Fibroblast of the conjunctiva (primary cell): ENCODE data around the gene RPAP2.
A peak's percentile ranks its signal among the peaks of the same experiment; 100 is the strongest.
"Not testable (repeated sequence)": the region's sequence is repeated elsewhere in the genome, so short reads cannot be mapped to it uniquely, and the experiment has no call there.

Source experiments
- DNase-seq: peaks from one replicate; pipeline ENCODE4 v3.0.0-alpha.2; 2010; ENCODE audit warnings: low read depth

RPAP2 gene

DNA sequence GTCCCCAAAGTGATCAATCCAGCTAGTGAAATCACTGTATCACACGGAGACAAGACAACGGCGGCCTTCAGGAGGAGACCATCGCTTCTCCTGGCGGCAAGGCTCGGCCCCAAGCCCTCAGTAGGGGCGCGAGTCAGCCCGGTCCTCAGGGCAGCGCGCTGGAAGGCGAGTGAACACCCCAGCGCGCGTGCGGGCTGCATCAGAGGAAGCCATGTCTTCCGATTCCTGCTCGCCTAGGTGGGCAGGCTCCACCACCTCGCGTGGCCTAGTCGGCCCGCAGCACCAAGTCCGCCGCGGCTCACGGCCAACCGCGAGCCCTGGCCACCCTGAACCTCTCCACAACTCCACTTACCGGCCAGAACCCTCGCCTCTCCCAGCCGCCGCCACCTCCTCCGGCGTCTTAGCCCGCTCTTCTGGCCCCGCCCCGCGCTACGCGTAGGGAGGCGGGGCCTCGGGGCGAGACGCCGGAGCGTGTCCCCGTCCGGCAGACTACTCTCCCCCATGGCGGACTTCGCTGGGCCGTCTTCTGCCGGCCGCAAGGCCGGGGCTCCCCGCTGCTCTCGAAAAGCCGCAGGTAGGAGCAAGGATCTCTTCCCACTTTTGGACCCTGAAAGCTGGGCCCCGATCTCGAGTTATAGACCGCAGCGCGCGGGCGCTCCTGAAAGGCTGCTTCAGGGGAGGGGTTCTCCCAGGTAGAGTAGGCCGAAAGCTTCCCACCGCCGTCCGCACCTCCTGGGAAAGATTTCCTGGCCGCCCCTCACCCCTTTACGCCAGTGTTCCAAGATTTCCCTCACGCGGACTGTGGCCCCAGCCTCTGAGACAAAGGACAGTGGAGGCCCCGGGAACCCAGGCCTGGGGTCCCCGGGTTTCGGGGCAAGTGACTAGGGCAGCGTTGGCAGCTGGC lies at the start of gene RPAP2, which contains the start of gene GLMN:
Gene RPAP2, plus strand, starts transcription at position 487 of the 904 bp plus-strand sequence. Its CDS starts 15 bp downstream, at position 502.
Gene GLMN, minus strand, starts transcription at position 415 of the 904 bp plus-strand sequence. CDS start 988 bp downstream, outside the sequence.
- DNase-seq: peak; percentile 74

DNA sequence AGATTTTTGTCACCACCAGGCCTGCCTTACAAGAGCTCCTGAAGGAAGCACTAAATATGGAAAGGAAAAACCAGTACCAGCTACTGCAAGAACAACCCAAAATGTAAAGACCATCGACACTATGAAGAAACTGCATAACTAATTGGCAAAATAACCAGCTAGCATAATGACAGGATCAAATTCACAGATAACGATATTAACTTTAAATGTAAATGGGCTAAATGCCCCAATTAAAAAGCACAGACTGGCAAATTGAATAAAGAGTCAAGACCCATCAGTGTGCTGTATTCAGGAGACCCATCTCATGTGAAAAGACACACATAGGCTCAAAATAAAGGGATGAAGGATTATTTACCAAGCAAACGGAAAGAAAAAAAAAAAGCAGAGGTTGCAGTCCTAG lies 44.1 kb upstream of the RPAP2 start:
- DNase-seq: not testable (repeated sequence)

DNA sequence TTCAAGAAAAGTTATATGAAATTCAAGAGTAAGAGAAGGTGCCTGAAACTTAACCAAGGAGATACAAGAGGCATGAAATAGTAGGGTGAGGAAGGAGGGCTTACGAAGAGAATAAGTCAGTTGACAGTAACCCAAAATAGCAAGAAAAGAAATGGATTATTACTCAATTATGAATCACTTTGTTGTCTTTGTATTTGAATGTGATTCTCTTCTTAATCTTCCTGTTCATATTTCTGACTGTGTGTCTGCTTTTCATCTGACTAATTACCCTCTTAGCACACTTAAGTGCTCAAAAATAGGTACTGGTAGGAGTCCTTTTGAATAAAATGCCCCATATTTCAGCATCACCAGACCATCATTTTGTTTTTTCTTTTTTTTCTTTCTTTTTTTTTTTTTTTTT lies 39.5 kb upstream of the RPAP2 start:
- no peak for DNase-seq

DNA sequence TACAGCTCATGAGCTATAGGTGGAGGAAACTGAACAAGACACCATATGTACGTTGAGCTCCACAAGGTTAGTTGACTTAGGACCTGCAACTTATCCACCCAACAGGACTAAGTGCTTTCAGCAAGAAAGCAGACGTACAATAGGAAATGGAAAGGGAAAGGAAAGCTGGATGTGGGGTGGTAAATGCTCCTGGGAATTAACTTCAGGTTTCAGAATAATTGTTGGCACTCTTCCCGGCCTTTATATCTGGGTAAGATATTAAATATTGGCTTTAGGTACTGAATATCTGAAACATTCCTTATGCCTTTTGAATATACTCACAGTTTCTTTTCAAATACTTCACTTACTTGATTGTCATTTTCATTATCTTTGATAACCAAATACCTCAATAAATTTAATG lies 36.3 kb upstream of the RPAP2 start:
- no peak for DNase-seq

DNA sequence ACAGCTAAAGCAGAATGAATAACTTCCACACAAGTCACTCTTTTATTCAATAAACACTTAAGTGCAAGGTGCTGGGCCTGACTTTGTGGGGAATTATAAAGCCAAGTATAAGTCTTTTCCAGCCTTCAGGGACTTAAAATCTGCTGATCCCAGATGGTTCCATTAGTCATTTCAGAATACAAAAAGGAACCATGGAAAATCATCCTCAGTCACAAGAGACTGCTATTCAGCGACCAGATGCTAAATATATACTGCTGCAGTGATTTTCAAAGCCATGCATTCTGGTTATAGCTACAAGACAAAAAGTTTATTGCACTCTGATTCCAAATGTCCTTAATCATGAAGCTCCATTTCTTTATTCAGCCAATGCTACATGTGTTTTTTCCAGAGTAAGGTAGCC lies 25.8 kb upstream of the RPAP2 start:
- no peak for DNase-seq

DNA sequence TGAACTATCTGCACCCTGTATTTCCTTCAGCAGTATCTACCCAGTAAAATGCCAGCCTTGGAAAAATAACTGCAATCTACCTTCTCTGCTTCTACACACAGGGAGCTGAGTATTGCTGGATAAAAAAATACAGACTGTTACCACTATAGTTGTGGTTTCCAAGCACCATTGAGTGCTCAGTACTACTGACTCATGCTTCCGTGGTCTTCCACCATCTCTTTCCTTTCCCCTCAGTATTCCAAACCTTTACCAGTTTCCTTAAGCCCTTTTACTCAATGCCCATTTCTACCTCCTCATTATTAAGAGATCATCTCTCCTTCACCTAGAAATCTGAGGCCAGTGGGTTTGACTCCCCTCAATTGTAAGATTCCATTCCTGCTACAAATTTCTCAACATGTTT lies 23.9 kb upstream of the RPAP2 start:
- DNase-seq: no peak

DNA sequence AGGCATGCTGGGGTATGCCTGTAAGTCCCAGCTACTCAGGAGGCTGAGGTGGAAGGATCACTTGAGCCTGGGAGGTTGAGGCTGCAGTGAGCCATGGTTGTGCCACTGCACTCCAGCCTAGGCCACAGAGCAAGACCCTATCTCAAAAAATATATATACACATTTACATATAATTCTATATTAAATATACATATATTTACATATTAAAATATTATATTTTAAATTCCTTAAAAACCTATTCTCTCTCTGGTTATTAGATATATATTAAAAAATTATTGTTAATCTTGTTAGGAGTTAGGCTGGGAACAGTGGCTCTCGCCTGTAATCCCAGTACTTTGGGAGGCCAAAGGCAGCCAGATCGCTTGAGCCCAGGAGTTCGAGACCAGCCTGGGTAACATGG lies 22.8 kb upstream of the RPAP2 start:
- no peak for DNase-seq

DNA sequence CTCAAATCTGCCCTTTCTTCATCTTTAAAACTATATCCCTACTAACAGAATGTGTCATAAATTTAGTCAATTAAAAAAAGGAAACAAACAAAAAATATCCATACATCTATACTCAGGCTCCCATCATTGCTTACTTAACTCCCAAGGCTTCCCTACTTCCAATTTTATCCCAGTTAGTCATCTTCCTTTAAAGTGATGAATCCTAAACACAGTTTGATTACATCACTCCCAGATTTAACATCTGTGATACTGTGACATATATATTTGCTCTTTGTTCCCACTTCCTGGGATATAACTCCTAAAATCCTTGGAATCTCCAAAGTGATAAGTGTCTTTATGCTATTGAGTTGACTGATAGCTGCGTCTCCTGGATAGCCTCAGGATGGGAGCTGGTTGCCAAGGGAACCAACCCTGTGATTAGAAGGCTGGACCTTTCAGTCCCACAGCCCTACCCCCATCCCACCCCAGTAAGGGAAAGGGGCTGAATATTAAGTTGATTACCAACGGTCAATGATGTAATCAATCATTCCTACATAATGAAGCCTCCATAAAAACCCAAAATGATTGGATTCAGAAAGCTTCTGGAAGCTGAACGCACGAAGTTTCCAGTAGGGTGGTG lies 21.6 kb upstream of the RPAP2 start:
- DNase-seq: no peak

DNA sequence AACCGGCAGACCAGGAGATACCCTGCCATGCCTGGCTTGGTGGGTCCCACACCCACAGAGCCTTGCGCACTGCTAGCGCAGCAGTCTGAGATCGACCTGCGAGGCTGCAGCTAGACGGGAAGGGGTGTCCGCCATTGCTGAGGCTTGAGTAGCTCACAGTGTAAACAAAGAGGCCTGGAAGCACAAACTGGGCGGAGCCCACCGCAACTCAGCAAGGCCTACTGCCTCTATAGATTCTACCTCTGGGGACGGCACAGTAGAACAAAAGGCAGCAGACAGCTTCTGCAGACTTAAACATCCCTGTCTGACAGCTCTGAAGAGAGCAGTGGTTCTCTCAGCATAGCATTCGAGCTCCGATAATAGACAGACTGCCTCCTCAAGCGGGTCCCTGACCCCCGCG lies 19.1 kb upstream of the RPAP2 start:
- not testable (repeated sequence) for DNase-seq

DNA sequence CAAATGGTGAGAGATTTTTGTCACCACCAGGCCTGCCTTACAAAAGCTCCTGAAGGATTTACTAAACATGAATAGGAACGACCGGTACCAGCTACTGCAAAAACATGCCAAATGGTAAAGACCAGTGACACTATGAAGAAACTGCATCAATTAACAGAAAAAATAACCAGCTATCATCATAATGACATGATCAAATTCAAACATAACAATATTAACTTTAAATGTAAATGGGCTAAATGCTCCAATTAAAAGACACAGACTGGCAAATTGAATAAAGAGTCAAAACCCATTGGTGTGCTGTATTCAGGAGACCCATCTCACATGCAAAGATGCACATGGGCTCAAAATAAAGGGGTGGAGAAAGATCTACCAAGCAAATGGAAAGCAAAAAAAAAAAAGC lies 17.4 kb upstream of the RPAP2 start:
- DNase-seq: not testable (repeated sequence)

DNA sequence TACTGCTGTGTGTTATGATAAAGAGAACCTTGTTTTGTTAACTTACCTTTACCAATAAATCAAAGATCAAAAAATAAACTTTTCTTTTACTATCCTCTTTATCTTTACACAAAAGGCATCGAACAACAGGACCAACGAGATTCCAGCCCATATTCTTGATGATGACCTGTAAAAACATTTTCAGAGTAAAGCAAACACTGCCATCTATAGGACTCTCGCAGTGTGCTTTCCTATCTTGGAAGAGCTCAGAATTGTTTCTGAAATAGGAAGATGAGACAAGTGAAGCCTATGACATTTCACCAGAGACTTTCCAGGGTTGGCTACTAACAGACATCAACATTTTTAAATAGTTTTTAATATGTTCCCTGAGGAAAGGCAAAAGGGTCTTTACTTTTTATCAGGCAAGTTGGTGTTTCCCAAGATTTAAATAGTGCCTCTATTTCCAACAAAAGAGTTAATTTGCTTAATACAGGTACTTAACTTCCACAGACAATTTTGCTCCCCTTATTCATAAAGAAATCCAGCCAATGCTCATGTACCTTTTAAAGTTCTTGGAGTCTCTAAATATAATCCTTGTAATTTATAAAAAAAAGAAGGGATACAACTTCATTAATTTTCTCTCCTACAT lies 7.4 kb upstream of the RPAP2 start:
- peak; percentile 62 for DNase-seq

DNA sequence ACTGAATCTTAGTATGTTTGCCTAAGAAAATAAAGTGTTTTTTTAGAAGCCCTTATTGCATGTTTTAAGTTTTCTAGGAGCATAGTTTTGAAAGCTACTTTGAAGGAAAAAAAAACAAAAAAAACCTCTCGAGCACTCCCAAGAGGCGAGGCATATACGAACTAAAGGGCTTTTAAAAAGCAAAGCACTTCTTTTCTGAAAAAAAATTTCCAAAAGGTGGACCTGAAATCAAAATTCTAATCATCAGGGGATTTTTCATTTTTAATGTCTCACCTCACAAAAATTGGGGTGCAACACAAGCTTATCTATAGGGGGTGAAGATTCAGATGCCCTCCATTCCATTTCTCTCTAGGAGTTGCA lies 666 bp upstream of the RPAP2 start:
- DNase-seq: no peak

DNA sequence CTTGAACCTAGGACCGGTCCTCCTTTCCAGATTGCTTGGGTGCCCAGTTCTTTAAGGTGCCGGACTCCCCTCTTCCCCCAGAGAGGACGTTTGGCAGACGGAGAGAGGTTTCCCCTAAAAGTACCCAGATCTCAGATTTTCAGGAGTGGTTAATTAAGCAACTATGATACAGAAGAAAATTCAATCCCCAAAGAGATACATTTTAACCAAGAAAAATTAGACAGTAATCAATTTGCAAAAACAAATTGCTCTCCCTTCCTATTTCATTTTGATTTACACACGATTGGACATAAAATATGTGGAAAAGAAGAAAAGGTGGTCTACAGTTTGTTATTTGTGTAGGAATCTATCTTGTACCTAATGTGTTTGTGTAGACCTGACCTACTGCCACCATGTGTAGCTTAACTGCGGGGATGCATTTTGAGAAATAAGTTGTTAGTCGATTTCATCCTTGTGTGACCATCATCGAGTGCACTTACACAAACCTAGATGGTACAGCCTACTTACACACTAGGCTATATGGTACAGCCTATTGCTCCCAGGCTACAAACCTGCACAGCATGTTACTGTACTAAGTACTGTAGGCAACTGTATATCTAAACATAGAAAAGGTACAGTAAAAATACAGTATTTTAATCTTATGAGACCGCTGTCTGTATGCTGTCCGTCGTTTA lies 755 bp downstream of the RPAP2 start:
- DNase-seq: no peak

DNA sequence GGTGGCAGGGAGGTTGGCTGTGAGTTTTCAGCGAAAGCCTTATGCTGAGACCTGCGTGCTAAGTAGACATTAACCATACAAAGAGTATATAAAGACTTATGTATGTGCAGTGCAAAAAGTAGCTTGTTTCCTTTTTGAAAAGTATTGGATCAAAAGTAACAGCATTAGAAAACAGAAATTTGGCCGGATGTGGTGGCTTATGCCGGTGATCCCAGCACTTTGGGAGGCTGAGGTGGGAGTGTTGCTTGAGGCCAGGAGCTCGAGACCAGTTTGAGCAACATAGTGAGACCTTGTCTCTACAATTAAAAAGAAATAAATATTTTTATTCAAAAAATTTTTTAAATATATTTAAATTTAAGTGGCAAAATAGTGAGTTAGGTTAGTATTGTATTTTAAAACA lies 2.2 kb downstream of the RPAP2 start:
- DNase-seq: no peak

DNA sequence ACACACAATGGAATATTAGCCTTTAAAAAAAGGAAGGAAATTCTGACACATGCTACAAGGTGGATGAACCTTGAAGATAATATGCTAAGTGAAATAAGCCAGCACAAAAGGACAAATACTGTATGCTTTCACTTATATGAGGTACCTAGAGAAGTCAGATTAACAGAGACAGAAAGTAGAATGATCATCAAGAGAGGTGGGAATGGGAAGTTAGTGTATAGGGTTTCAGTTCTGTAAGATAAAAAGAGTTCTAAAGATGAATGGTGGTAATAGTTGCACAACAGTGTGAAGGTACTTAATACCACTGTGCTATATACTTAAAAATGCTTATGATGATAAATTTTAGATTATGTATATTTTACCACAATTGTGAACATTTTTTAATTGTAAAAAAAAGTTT lies 7.2 kb downstream of the RPAP2 start:
- no peak for DNase-seq

DNA sequence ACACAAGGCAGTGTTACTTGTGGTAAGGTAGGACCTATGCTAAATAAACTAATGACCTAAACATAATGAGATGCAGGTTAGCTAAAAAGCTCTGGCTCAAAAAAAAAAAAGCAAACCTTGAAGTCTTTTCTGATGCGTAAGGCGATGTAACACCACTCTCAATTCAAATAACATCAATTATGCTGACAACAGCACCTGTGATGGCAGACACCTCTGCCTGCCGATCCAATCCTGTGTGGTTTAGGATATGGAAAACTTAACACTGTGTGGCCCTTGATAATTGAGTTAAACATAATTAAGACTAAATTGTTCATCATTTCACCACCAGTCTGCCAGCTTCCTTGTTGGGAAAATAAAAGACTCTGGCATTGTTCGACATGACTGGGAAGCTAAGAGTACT lies 9.1 kb downstream of the RPAP2 start:
- no peak for DNase-seq

DNA sequence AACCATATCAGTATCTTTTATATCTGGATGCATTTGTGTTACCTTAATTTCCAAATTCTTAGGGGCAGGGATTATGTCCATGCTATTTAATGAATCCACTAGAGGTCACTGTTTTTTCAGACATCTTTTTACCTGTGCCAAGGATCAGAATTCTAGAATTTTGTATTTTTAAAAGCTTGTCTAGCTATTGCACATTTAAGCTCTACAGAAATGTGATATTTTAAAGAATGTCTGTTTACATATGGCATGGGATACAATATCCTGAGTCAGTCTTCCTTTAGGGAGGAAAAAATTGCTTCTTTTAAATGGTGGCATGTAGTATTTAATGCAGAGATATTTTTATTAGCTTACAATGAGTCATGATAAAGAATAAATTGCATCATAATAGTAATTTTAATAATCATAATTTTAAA lies 11.3 kb downstream of the RPAP2 start:
- no peak for DNase-seq

DNA sequence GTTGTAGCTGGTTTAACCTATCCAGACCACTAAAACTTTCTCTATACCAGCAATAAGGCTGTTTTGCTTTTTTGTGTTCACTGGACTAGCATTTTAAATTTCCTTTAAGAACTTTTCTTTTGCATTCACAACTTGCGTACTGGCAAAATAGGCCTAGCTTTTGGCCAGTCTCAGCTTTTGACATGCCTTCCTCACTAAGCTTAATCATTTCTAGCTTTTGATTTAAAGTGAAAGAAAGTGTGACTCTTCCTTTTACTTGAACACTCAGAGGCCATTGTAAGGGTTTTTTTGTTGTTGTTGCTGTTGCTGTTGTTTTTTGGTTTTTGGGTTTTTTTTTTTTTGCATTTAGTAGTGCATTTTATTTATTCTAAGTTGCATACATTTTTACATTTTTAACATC lies 15.2 kb downstream of the RPAP2 start:
- no peak for DNase-seq

DNA sequence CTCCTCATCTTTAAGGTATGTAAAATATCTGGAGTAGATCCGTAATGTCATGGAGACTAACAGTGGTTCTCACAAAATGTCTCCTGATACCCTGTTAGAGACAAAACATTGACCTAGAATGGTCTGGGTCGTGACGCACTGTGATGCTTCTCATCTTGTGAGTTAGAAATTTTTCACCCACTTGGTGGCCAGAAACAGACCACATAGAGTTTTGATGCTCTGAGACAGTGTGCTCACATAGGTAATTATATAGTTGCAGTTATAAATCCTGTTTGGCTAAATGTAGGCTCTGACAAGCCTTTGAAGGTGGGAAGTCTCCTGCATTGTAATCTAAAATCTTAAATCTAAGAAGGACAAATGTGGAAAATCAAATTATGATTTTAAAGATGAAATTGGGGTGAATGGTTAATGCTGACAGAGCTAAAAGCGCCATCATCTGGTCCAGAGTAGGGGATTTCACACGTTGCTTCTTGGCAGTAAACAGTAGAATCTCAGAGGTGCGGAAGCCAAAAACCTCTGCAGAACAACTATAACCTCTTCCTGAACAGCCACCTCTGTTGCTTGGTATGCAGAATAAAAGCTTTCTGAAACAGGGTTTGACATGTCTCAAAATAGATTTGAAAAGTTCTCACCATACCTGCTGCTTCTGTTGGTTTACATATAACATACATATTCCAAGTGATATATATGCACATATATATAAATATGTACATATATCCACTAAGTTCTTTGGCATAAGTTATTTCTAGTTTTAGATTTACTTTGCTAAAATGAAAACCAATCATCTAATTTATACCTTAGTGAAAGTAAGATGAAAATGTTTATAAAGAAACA lies 17.1 kb downstream of the RPAP2 start:
- no peak for DNase-seq

DNA sequence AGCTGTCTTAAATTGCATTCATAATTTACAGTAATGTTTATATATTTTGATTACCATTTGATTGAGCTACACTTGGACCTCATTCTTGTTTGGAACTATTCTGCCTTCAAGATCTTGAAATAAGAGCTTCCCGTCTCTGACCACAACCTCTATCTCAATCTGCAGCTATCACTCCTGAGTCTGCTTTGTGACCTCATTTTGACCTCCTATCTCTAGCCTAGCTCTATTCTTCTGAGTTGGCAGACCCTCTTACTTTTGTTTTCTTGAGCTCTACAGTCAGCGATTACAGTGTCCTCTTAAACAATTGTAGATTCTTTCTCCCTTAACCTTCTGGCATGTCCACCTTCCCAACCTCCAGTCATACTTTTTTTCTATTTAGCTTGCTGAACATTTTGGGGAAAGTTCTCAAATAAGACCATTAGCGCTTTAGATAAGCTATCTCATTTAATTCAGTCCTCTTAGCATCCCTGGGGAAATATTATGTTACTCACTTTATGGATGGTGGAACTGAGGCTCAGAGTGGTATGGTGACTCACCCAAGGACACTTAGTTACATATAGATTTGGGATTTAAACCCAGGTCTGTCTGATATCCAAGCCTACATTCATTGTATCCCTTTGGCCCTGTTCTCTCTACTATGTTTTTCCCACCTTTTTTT lies 19.1 kb downstream of the RPAP2 start:
- DNase-seq: no peak
